PC-3 (cell line): ENCODE results near the gene CDC34.

ENCODE experiments used
- CTCF ChIP-seq: fragments of 300-600 bp; sonication (generic); conservative IDR thresholded peaks from 2 replicates; pipeline ENCODE4 v1.5.1; 2017; ENCODE audit warnings: antibody characterized with exemption, low read depth, mild to moderate bottlenecking, low read length
- EZH2 ChIP-seq: fragments of 300-600 bp; sonication (generic); IDR thresholded peaks from one replicate; pipeline ENCODE4 v1.6.1; 2017; ENCODE audit warnings: antibody characterized with exemption, mild to moderate bottlenecking, low read length; ENCODE audit not compliant: unreplicated experiment
- EZH2phosphoT487 ChIP-seq: fragments of 300-600 bp; sonication (generic); IDR thresholded peaks from 2 replicates; pipeline ENCODE4 v1.6.1; 2018; ENCODE audit warnings: mild to moderate bottlenecking, antibody characterized with exemption, low read length, borderline replicate concordance

- TF ChIP-seq EZH2phosphoT487 (no peak), EZH2 (no peak), CTCF (no peak)
These were observed 25.2 kb downstream of the CDC34 start for GRCh38 chr19:556611-557382.
